ENCODE data around the gene NLGN1.

Gene NLGN1

DNA sequence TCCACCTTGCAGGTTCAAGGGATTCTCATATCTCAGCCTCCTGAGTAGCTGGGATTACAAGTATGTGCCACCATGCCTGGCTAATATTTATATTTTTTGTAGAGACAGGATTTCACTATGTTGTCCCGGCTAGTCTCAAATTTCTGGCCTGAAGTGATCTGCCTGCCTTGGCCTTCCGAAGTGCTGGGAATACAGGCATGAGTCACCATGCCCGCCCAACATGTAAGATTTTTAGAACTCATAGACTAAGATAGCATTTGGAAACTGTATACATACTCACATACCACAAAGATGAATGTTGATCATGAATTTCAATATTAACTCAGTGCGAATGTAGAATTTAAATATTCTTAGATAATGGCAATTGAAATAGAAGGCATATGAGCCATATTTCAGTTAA lies 718.9 kb downstream of the NLGN1 start:
- DNase-seq = no peak

DNA sequence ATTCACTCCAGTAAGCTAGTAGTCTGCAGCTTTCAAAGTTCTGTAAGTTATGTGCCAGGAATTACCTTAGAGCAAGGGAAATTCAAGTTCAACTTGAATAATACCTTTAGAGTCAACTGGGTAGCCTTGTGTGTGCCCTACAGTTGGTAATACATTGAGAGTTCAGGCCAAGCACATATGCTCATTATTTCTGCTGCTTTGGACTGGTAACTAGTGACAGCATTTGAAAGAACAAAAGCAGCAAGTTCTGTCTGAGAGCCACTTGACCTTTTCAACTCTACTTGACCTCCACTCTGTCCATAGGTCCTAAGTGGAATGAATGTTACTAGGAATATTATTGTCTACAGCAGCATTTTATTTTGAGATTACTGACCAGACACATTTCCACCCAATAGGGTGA lies 723.5 kb downstream of the NLGN1 start:
- DNase-seq = no peak

DNA sequence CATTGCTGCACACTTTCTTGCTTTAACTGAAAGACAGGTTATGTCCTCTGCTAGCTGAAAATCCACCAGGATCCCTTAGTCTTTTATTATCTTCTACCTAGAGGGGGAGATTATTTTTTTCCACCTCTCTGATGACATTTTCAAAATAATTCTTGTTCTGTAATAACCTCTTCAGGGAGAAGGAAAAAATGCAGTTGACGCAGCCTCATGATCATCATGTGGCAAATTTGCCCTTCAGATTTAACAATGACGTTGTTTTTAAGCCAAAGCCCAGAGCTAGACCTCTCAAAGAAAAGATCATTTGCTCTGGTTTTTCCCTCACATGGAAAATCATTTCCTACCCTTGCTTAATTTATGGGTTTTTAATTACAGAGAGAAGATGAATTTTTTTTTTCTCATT lies 724.9 kb downstream of the NLGN1 start:
- no peak for DNase-seq

DNA sequence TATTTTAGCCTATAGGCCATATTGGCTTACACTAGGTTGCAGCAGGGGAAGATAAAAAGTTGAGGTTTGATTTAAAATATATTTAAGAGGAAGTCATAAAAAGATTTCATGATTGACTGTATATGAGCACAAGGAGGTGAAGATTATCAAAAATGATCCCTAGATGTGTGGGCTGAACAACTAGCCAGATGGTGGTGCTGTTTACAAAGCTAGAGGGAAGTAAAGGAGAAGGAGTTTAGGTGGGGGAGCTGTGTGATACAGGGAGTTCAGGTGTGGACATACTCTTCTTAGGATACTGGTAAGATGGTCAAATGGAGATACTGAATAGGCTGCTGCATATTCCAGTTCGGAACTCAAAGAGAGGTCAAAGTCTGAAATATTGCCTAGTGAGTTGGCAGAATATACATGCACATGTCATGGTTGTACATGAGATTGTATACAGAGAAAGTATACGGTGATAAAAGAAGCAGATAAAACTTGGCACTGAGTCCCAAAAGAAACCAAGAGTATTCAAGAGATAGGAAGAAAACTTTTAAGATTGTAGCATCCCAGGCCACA lies 727.8 kb downstream of the NLGN1 start:
- DNase-seq = no peak

DNA sequence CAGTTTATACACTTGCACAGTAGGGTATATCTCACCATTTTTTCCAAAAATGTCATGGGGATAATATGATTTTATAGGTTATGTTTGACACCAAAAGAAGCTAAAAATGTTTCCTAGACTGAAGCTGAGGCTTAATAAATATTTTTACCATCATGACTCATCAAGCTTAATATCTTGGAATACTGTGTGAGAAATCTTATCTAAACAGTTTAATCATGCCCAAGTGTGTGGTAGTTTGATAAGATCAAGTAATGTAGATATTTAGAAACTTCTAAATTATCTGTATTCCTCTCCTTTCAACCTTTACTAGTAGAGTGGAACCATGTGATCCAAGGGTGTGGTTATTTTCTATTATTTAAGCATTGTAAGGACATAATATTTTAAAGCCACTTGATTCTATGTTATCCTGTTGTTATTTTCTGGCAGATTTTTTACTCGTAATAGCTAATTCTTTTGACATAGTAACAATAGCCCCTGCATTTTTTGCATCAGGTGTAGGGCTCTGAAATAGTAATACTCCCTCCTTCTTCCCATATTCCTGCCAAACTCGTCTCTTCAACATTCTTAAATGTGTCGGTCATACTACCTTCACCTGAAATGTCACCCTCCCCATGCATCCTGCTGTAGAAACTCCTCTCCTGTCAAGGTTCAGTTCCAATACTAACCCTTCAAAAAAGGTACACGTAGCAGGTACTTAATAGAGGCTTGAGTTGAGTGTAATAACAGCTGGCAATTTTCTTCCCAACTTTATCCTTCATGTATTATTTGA lies 729.6 kb downstream of the NLGN1 start:
- no peak for DNase-seq

DNA sequence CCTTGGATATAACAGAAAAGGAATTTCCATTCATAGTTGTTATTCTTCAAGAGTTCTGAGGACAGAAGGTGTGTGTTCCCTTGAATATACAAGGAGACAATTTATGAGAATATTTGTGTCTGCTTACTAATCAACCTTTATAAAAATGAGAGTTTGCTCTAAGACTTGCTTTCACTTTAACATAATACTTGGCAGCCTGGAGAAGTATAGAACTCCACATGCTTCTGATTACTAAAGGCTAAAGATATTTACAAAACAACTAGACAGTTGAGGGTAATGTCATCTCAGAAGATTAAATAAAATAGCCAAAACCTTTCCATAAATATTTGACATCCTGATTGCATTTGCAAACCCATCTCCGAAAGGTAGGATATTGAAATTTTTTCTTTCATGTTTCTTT lies 734.5 kb downstream of the NLGN1 start:
- no peak for DNase-seq

DNA sequence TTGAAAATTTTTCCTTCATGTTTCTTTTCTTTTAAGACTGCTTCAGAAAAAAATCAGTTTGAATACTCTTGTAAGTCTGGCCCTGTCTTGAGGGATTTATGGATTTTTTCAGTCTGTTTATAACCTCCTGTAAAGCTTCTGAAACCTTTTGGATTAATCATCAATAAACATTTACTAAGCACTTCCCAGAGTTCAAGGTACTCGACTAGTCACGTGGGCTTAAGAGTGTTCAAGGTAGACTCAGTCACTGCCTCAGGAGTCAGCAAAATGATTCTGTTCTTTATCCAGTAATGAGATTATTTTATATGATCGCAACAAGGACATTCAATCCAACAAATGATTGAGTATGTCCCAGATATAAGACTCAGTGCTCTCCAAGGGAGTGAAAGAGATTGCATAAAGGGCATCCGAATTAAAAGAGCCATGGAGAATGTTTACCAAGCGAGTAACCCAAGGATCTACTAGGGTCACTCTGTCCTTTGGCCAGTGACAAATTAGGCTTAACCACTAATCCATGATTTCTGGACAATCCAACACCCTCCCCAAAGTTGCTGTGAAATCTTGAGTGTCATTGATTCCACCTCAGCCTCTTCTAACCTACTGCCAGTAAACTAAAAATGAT lies 735.0 kb downstream of the NLGN1 start:
- no peak for DNase-seq

DNA sequence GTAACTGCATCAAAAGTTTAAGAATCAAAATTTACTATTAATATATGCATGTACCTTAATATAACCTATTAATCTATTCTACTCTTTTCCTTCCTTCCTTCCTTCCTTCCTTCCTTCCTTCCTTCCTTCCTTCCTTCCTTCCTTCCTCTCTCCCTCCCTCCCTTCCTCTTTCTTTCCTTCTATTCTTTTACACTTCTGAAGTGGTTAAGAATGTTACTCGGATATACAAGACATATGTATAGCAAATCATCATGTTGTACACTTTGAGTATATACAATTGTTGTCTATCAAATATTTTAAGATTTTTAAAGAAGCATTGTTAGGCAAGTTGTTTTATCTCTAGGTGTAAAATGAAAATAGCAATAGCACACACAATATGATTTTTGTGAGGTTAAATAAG lies 748.5 kb downstream of the NLGN1 start:
- DNase-seq = no peak

DNA sequence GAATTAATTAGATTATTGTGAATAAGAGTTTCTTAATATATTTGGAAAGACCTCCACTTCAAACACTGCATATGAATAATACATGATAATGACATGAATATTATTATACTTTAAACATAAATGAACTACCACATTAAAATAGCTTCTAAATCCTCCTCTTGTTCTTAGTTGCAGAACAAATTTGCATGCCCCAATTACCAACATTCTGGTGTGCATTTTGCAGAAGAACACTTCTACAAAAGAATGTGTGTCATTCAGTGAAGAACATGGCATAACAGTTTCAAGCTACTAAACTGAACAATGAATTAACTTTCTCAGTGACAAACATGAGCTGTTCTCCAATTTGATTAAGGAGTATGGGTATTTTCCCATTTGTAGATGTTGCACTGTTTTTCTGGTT lies 750.3 kb downstream of the NLGN1 start:
- DNase-seq = no peak

DNA sequence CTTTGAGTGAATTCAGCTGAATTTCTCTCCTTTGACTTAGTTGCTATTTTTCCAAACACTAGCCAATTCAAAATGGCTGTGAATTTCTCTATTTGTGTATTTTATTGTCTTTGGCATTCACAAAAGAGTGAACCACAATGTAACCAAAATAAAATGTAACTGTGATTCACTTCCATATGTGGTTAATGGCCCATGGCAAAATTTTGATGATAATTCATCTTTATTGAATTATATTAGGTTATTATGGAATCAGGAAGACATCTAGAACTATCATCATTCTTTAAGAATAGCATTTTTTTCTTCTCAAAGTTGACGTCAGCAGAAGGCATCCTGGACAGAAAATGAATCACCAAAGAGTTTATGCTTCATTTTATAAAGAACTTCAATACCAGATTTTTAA lies 756.3 kb downstream of the NLGN1 start:
- no peak for DNase-seq

DNA sequence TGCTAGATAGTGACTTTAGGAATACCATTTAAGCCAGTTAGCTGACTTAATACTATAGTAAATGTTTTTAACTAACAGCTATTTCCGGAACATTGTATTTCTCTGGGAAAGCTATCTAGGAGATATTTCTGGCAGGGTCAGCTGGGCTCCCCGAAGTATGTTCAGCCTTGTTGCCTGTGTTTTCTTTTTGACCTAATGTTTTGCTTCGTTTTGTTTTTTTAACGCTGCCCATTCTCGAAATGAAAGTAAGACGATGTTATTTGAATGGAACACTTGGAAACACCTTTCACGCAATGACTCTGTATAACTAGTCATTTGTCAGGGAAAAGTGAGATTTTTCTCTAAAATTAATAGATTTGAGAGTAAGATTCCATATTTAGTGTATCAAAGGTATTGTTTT lies 758.7 kb downstream of the NLGN1 start:
- no peak for DNase-seq

DNA sequence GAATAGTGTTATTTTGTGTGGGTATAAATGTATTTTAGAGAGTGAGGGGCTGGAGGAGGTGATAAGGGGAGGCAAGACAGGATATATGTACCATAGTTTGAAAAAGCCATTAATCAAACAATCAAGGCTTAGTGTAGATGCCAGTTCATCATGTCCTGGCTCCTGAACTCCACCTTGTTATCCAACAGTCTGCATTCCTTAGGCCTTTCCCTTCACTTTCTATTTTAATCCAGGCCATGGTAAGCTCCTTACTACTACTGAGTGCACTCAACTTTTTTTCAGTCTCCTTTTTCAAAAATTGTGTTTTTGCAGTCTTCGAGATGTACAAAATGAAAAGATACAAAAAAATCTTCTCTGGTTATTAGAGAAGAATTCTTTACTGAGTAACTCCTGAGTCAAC lies 761.1 kb downstream of the NLGN1 start:
- no peak for DNase-seq

DNA sequence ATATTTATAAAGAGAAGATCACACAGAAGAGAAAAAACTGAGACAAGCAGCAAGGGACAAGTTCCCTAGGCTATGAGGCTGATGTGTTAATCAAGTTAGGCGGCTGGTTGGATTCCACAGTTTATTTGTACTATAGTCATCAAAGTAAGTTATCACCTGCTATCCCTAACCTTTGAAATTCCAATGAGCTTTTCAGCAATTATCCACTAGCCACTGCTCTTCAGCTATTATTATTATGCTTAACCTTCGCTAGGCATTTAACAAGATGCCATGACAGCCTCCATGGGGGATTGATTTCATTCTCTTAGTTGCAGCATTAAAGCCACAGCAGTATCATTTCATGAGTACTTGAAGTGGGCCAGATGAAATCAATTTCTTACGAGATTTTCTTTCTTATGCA lies 762.1 kb downstream of the NLGN1 start:
- no peak for DNase-seq

DNA sequence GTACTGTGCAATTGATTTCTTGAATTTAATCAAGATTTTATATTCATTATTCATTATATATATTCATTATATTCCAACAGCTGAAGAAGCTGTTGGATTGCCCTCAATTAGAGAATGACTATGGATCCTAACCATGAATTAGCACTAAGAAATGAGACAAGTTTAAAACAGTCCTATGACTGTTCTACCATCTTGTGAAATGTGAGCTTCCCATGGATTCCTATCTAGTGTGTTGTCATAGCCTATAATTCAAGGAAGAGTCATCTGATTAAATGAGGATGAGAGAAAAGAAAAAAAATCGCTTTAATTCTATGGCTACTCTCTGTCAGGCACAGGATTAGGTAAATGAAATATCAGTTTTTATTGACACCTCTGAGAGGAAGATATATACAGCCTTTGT lies 765.0 kb downstream of the NLGN1 start:
- DNase-seq = no peak

DNA sequence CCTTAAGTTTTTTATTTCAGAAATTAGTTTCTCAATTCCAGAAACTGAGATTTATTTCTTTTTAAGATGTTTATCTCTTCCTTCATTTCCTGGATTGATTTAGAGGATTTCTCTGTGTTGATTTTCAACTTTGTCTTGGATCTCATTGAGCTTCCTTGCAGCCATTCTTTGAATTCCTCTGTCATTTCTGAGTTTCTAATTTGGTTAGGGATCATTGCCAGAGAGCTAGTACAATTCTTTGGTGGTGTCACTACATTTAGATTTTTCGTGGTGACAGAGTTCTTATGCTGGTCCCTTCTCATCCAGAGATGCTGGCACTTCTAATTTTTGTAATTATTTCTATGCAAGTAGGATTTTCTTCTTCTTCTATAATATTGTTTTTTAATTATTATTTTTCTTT lies 770.5 kb downstream of the NLGN1 start:
- DNase-seq = no peak

DNA sequence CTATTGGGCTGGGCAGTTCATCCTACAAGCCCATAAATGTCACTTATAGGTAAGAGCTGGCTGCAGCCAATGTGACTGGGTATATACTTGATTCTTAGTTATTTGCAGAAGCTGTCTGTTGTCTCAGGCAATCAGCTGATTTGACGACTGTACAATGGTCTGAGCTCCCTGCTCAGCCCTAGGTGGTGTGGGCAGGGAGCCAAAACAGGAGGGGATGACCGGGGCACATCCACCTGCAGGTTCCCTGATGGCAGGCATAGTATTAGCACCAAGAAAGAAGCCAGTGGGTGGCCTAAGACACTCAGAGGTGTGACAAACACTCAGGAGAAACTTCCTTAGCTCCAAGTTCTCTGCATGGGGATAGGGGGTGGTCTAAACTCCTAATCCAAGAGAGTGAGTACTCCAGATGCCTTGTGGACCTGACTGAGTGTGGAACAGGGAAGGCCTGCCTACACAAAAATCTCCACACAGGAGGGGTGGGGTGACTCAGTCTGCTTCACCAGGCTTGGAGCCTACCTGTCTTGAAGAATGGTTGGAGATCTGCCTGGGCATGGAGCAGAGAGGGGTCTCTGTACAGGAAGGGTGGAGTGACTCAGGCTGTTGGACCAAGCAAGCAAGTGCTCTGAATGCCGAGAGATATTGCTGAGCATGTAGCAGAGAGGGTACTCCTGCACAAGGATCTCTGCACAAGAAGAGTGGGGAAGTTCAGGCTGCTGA lies 771.2 kb downstream of the NLGN1 start:
- no peak for DNase-seq

DNA sequence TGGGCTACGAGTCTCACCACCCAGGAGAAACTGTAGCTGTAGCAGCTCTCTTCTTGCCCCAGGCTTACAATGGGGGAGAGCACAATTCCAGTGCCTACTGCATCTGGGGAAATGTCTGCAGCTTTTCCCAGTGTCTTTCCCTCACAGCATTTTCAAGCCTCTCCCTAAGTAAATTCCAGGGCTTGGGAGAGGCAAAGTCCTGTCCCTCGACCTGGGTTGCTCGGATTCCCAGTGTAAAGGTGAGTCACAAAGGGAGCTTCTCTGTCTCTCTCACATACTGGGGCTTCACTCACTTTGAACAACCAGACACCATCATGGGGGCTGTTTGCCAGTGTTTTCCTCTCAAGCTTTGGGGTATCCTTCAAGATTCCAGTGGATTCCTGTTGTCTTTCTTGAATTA lies 772.2 kb downstream of the NLGN1 start:
- DNase-seq = no peak

DNA sequence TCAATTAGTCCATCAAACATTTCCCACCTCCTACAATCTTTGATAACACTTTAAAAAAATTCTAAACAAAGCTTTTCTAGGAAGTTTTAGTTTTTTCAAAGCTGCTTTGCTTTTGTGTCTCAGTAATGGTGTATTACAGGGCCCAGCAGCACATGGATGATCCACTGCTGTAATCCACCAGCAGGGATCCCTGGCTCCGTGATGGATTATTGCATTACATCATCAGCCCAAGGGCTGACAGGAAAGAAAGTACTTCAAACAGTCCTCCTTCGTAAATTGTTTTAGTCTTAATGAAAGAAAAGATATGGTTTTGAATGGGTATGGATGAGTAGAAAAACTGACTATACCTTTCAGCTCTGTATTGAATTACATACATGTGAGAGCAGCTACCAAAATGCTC lies 772.7 kb downstream of the NLGN1 start:
- no peak for DNase-seq

DNA sequence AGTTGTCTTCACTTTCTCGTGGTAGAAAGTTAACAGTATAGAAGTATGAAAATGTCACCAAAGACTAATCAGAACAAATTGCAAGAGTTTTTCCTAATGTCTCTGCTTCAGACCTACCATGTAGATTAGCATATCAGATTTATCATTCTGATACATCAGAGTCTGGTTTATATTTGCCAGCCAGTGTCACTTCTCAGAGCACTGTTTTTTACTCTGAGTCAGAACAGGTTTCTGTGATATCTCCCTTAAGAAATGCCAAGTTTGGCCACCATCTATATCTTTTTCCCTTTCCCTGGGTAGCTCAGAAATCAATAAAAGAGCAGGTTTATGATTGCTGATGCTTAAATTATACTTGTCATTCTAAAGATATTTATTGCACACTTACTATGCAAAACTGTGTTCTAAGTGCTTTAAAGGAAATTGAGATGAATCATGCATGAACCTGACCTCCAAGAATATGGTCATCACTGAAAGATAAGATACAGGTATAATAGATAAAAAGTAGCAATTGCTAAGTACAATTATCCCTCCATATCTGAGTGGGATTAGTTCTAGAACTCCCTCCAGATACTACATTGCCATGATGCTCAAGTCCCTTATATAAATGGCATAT lies 788.9 kb downstream of the NLGN1 start:
- DNase-seq = no peak

DNA sequence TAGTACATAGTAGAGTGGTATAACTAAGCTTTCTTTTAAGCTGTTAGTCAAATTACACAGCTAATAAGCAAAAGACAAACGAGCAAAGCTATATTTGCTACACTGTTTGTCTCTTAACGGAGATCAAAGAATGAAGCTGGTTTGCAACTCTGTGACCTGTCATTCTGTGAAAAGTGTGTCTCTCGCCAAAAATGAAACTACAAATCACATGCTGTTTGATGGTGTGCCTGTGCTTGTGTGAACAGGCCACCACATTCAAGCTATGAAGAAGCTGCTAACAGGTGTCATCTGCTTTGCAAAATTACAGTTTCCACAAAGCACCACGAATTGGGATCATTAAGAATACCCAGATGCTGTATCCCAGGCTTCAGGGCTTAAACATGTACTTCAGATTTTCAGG lies 793.8 kb downstream of the NLGN1 start:
- DNase-seq = no peak

DNA sequence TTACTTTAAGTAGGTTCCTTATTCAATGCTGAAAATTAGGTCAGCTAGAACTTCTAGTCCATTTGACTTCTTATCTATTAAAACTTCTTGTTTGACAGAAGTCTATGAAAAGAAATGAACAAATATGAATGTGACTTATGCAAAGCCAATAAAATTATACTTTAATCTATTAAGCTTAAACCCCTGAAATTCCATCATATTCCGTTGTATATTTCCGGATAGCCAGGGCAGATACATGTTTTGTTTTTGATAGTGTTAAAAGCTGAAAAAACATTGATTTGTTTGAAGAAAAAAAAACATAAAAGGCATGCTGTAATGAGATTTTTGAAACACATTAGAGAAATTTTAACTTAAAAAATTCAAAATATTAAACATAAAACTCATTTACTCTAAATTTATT lies 794.4 kb downstream of the NLGN1 start:
- no peak for DNase-seq

DNA sequence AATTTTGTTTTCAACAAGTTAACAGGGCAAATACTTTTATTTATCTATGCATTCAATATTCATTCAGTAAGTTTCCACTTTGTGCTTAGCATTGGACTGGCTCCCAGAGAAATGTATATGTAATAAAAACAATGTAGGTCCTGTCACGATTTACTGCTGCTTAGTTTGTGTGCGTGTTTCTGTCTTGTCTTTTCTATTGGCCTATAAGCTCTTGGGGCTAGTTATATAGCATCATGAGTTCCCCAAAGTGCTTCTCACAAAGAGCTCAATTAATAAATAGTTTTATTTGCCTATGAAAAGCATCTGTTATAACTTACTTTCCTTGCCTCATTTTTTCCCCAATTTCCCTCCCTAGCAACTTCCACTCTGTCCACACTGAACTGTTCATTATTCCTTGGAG lies 794.9 kb downstream of the NLGN1 start:
- no peak for DNase-seq

DNA sequence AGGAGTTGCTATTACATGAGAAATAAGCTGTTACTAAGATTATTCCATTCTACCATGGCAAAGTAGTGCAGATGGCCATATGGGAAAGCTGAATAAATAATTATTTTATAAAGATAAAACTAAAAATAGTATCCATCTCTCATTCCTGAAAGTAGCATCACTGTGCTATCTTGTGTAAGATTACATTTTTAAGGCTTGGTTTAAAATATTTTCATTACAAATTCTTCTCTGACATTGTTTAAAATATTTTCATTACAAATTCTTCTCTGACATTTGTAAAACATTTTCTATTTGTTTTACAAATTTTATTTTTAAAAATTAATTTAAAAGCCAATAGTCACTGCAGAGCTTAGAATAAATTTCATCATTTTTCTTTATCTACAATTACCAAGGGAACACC lies 796.1 kb downstream of the NLGN1 start:
- no peak for DNase-seq

DNA sequence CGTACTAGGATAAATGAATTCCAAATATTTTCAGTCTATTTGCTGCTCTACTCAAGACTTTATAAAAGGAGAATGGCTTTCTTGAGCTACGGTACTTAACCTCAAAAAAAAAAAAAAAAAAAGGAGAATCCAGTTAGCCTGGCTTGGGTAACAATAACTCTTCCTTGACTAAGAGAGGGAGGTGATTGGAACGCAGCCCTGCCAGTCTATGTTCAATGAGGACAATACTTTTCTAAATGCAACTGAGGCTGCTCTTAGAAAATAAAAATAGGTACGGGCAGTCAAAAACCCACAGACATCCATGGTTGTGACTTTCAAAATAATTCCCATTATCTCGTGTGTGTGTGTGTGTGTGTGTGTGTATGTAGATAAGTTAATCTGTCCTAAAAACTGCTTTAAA lies 799.9 kb downstream of the NLGN1 start:
- DNase-seq = no peak
